ENCODE results near the gene TDRD9.

- no peak for TF ChIP-seq POLR2A (IDR thresholded peaks at IDR 0.05; ENCODE audit: low read depth, low read length)
- TF ChIP-seq POLR2AphosphoS5 (IDR thresholded peaks at IDR 0.05; ENCODE audit: low read depth, low read length), result no peak
These were observed 69.8 kb downstream of the TDRD9 start for GRCh38 chr14:103998027-103998426.

Data from GM12892 (cell line).